HG03066 (cell line): Measurements from ENCODE around the gene G0S2.

ENCODE experiments used
- ATAC-seq: cut with Tn5 transposase; IDR thresholded peaks from one replicate; pipeline ENCODE4 v1.9.1; 2021; ENCODE audit warnings: low read depth; ENCODE audit not compliant: unreplicated experiment

Gene G0S2

GRCh38 chr1:209674957-209675564 lies at the start of gene G0S2:
G0S2 (plus strand) TSS chr1:209675412; CDS start chr1:209675685, 273 bp downstream.
- no peak for ATAC-seq

- ATAC-seq, result no peak
Observed at GRCh38 chr1:209625791-209626285, 49.4 kb upstream of the G0S2 start.

GRCh38 chr1:209626346-209627026 lies 48.7 kb upstream of the G0S2 start:
- no peak for ATAC-seq

GRCh38 chr1:209627027-209627731 lies 48.0 kb upstream of the G0S2 start:
- ATAC-seq, result peak; percentile 19

- peak; percentile 83 for ATAC-seq
Observed at GRCh38 chr1:209627732-209628196, 47.4 kb upstream of the G0S2 start.

- ATAC-seq, result no peak
Observed at GRCh38 chr1:209628618-209629299, 46.5 kb upstream of the G0S2 start.

- no peak for ATAC-seq
Observed at GRCh38 chr1:209629621-209630382, 45.4 kb upstream of the G0S2 start.

GRCh38 chr1:209630383-209631225 lies 44.6 kb upstream of the G0S2 start:
- no peak for ATAC-seq

GRCh38 chr1:209633335-209633997 lies 41.7 kb upstream of the G0S2 start:
- no peak for ATAC-seq

- ATAC-seq, result no peak
Observed at GRCh38 chr1:209634005-209634737, 41.0 kb upstream of the G0S2 start.

- ATAC-seq, result no peak
Observed at GRCh38 chr1:209635850-209636249, 39.4 kb upstream of the G0S2 start.

GRCh38 chr1:209641832-209642172 lies 33.4 kb upstream of the G0S2 start:
- ATAC-seq, result no peak

GRCh38 chr1:209642816-209643215 lies 32.4 kb upstream of the G0S2 start:
- ATAC-seq, result no peak

GRCh38 chr1:209643285-209644020 lies 31.8 kb upstream of the G0S2 start:
- ATAC-seq, result no peak

GRCh38 chr1:209645574-209646452 lies 29.4 kb upstream of the G0S2 start:
- ATAC-seq, result no peak

GRCh38 chr1:209646558-209646957 lies 28.7 kb upstream of the G0S2 start:
- no peak for ATAC-seq

- no peak for ATAC-seq
Observed at GRCh38 chr1:209647156-209647555, 28.1 kb upstream of the G0S2 start.
